ENCODE results near the gene DACH1. TPM values are rescaled to one million over a fixed set of nuclear protein-coding genes. Genes with fewer than 3 reads are reported as not detected.

The DACH1 gene
- total RNA-seq, 4 donors from 2014 or later: 1.5 to 17.3 (median 3.3) TPM

- no peaks in the 10 kb centered on the region for H3K36me3 ChIP-seq
- no peak for TF ChIP-seq CTCF (IDR thresholded peaks at IDR 0.05)
- no peak for TF ChIP-seq POLR2A (IDR thresholded peaks at IDR 0.05)
- TF ChIP-seq POLR2AphosphoS5 (IDR thresholded peaks at IDR 0.05): no peak
- no peak for TF ChIP-seq EP300 (IDR thresholded peaks at IDR 0.05; ENCODE audit: low read depth)
- H3K4me3 ChIP-seq: no peak overlapping the region
- 50 to 51% methylated on average over 2 of the region's 2 CpGs for WGBS, 2 donors (ENCODE audit: low coverage in 1 of 2)
- intact Hi-C loops (cut with DNase I; ENCODE audit: low total_unique reads) (no loop called here), in situ Hi-C loops (cut with MboI; ENCODE audit: low pct_ligation_motif_present in 1 of 4, low pct_unique_long_range_greater_than_20kb in 1 of 4, low sequenced_read_pairs in 3 of 4) (no loop called here)
- DNase-seq: no peak
- no peak overlapping the region for H3K27ac ChIP-seq
- peaks cover 0 to 3% (median 0%) of the 10 kb centered on the region in 4 donors for H3K4me1 ChIP-seq
- no peaks in the 10 kb centered on the region for H3K9me3 ChIP-seq
- no peaks in the 10 kb centered on the region for H3K27me3 ChIP-seq
Observed at GRCh38 chr13:71607575-71607974, 259.4 kb downstream of the DACH1 start.

- Histone ChIP-seq H3K4me3 (no peak overlapping the region), H3K4me1 (peaks cover 0 to 3% (median 0%) of the 10 kb centered on the region in 4 donors), H3K36me3 (no peaks in the 10 kb centered on the region), H3K27me3 (no peaks in the 10 kb centered on the region), H3K9me3 (no peaks in the 10 kb centered on the region), H3K27ac (no peak overlapping the region)
- intact Hi-C loops (cut with DNase I; ENCODE audit: low total_unique reads): no loop called here
- TF ChIP-seq CTCF (IDR thresholded peaks at IDR 0.05) (no peak), POLR2A (IDR thresholded peaks at IDR 0.05) (no peak), POLR2AphosphoS5 (IDR thresholded peaks at IDR 0.05) (no peak), EP300 (IDR thresholded peaks at IDR 0.05; ENCODE audit: low read depth) (no peak)
- in situ Hi-C loops (cut with MboI; ENCODE audit: low pct_ligation_motif_present in 1 of 4, low pct_unique_long_range_greater_than_20kb in 1 of 4, low sequenced_read_pairs in 3 of 4): no loop called here
- DNase-seq: no peak
Observed at GRCh38 chr13:71606818-71607217, 260.2 kb downstream of the DACH1 start.

GRCh38 chr13:71605744-71606143 lies 261.3 kb downstream of the DACH1 start:
- H3K4me3 ChIP-seq: no peak overlapping the region
- no peaks in the 10 kb centered on the region for H3K36me3 ChIP-seq
- 57 to 77% methylated on average over 2 of the region's 2 CpGs for WGBS, 2 donors (ENCODE audit: low coverage in 1 of 2)
- no peaks in the 10 kb centered on the region for H3K9me3 ChIP-seq
- in situ Hi-C loops (cut with MboI; ENCODE audit: low pct_ligation_motif_present in 1 of 4, low pct_unique_long_range_greater_than_20kb in 1 of 4, low sequenced_read_pairs in 3 of 4): no loop called here
- peaks cover 0 to under 1% (median 0%) of the 10 kb centered on the region in 4 donors for H3K4me1 ChIP-seq
- DNase-seq: no peak
- intact Hi-C loops (cut with DNase I; ENCODE audit: low total_unique reads): no loop called here
- no peak for TF ChIP-seq POLR2AphosphoS5 (IDR thresholded peaks at IDR 0.05)
- no peaks in the 10 kb centered on the region for H3K27me3 ChIP-seq
- no peak overlapping the region for H3K27ac ChIP-seq

GRCh38 chr13:71603255-71603654 lies 263.7 kb downstream of the DACH1 start:
- TF ChIP-seq POLR2AphosphoS5 (IDR thresholded peaks at IDR 0.05) (no peak), EP300 (IDR thresholded peaks at IDR 0.05; ENCODE audit: low read depth) (no peak), POLR2A (IDR thresholded peaks at IDR 0.05) (no peak), CTCF (IDR thresholded peaks at IDR 0.05) (no peak)
- 67 to 82% methylated on average over 1 to 2 of the region's 2 CpGs for WGBS, 2 donors (ENCODE audit: low coverage in 1 of 2)
- H3K36me3 ChIP-seq: no peaks in the 10 kb centered on the region
- H3K27me3 ChIP-seq: no peaks in the 10 kb centered on the region
- intact Hi-C loops (cut with DNase I; ENCODE audit: low total_unique reads) (no loop called here), in situ Hi-C loops (cut with MboI; ENCODE audit: low pct_ligation_motif_present in 1 of 4, low pct_unique_long_range_greater_than_20kb in 1 of 4, low sequenced_read_pairs in 3 of 4) (no loop called here)
- H3K4me1 ChIP-seq: no peaks in the 10 kb centered on the region
- DNase-seq: no peak
- no peak overlapping the region for H3K4me3 ChIP-seq
- no peaks in the 10 kb centered on the region for H3K9me3 ChIP-seq
- H3K27ac ChIP-seq: no peak overlapping the region

- H3K9me3 ChIP-seq: no peaks in the 10 kb centered on the region
- intact Hi-C loops (cut with DNase I; ENCODE audit: low total_unique reads): no loop called here
Observed at GRCh38 chr13:71602344-71602743, 264.7 kb downstream of the DACH1 start.

More at GRCh38 chr13:71602344-71602743, 264.7 kb downstream of the DACH1 start:
- WGBS, 2 donors (ENCODE audit: low coverage in 1 of 2): 78 to 93% methylated on average over 3 of the region's 3 CpGs
- no peak overlapping the region for H3K27ac ChIP-seq
- TF ChIP-seq POLR2A (IDR thresholded peaks at IDR 0.05) (no peak), POLR2AphosphoS5 (IDR thresholded peaks at IDR 0.05) (no peak)
- no peaks in the 10 kb centered on the region for H3K27me3 ChIP-seq
- H3K36me3 ChIP-seq: no peaks in the 10 kb centered on the region
- H3K4me3 ChIP-seq: no peak overlapping the region
- DNase-seq: no peak
- in situ Hi-C loops (cut with MboI; ENCODE audit: low pct_ligation_motif_present in 1 of 4, low pct_unique_long_range_greater_than_20kb in 1 of 4, low sequenced_read_pairs in 3 of 4): no loop called here
- H3K4me1 ChIP-seq: no peaks in the 10 kb centered on the region
